DND-41 (cell line): ENCODE results near the gene RBM42.
"Not testable (repeated sequence)": the region's sequence is repeated elsewhere in the genome, so short reads cannot be mapped to it uniquely, and the experiment has no call there.

Experiments used
- ATAC-seq: fragments of 200-7000 bp; cut with Tn5 transposase; 3 replicates; pipeline ENCODE4 v1.9.1; 2021; ENCODE audit warnings: low read depth; ENCODE audit not compliant: insufficient read depth
- DNase-seq: peaks from one replicate; pipeline ENCODE4 v3.0.0-alpha.2; 2020
- H2AFZ ChIP-seq: 2 replicates; pipeline ENCODE4 v1.6.0; 2012; ENCODE audit warnings: low read depth, low read length
- H3K27ac ChIP-seq: 2 replicates; pipeline ENCODE4 v1.5.1; 2012; ENCODE audit warnings: low read length, inconsistent platforms
- H3K27me3 ChIP-seq: fragments of 200-600 bp; sonication (generic); 2 replicates; pipeline ENCODE4 v1.6.0; 2012; ENCODE audit warnings: low read length, mild to moderate bottlenecking, inconsistent platforms; ENCODE audit not compliant: insufficient read depth, poor library complexity
- H3K36me3 ChIP-seq: 2 replicates; pipeline ENCODE4 v1.5.1; 2012; ENCODE audit warnings: low read length, inconsistent platforms; ENCODE audit not compliant: insufficient read depth
- H3K4me1 ChIP-seq: 2 replicates; pipeline ENCODE4 v1.5.1; 2012; ENCODE audit warnings: mild to moderate bottlenecking, low read length; ENCODE audit not compliant: insufficient read depth
- H3K4me2 ChIP-seq: 2 replicates; pipeline ENCODE4 v1.6.0; 2012; ENCODE audit warnings: mild to moderate bottlenecking, moderate library complexity, low read length, inconsistent platforms; ENCODE audit not compliant: insufficient read depth
- H3K4me3 ChIP-seq, 2 experiments: fragments of 200-600 bp in 1 of 2; shearing (Covaris generic) in 1 of 2; 2 replicates each; pipeline ENCODE4 v1.5.1; 2012 to 2016; ENCODE audit warnings: inconsistent platforms in 2 of 2, low read length in 2 of 2, mild to moderate bottlenecking in 2 of 2, low read depth in 1 of 2, moderate library complexity in 1 of 2
- H3K79me2 ChIP-seq: 2 replicates; pipeline ENCODE4 v1.6.0; 2012; ENCODE audit warnings: low read length, inconsistent platforms; ENCODE audit not compliant: insufficient read depth
- H3K9ac ChIP-seq: 2 replicates; pipeline ENCODE4 v1.6.0; 2012; ENCODE audit warnings: low read depth, mild to moderate bottlenecking, inconsistent platforms, low read length, moderate library complexity
- H3K9me3 ChIP-seq: 2 replicates; pipeline ENCODE4 v1.5.1; 2012; ENCODE audit warnings: low read length, moderate library complexity, mild to moderate bottlenecking, inconsistent platforms; ENCODE audit not compliant: insufficient read depth, severe bottlenecking
- H4K20me1 ChIP-seq: 2 replicates; pipeline ENCODE4 v1.6.0; 2012; ENCODE audit warnings: low read length; ENCODE audit not compliant: insufficient read depth
- EZH2 ChIP-seq: IDR thresholded peaks from 3 replicates; pipeline ENCODE4 v1.6.1; 2012; ENCODE audit warnings: borderline replicate concordance, low read depth, mild to moderate bottlenecking, moderate library complexity, low read length, inconsistent platforms; ENCODE audit not compliant: severe bottlenecking
- TF ChIP-seq, protein P1 (sequence below): IDR thresholded peaks from 2 replicates; pipeline ENCODE4 v1.5.1; 2012; ENCODE audit warnings: borderline replicate concordance, low read length, moderate library complexity, mild to moderate bottlenecking; ENCODE audit not compliant: poor library complexity, severe bottlenecking; ENCODE audit errors: extremely low read depth

RBM42 gene

DNA sequence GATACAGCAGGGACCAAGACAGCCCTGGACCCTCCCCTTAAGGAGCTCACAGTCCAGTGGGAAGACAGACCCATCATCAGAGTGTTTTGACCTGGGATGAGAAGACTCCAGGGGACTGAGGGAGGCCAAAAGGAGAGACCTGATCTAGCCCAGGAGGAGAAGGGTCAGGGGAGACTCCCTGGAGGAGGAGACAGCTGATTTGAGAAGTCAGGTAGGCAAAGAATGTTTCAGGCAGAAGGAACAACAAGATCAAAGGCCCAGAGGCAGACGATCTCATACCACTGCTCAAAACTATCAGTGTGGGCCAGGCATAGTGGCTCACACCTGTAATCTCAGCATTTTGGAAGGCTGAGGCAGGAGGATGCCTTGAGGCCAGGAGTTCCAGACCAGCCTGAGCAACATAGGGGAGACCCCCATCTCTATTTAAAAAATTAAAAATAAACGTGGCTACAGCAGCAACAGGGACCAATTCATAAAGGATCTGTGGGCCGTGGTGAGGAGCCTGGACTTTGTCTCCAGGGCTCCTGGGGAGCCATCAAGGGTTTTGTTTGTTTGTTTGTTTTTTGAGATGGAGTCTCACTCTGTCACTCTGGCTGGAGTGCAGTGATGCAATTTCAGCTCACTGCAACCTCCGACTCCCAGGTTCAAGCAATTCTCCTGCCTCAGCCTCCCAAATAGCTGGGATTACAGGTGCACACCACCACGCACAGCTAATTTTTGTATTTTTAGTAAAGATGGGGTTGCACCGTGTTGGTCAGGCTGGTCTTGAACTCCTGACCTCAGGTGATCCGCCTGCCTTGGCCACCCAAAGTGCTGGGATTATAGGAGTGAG, 17.1 kb downstream of the RBM42 start:
- Histone ChIP-seq H3K9me3 (no peaks in the 10 kb centered on the region), H3K4me2 (peak overlapping the region; percentile 83), H2AFZ (peak overlapping the region; percentile 79), H3K79me2 (peaks cover 28% of the 10 kb centered on the region), H3K9ac (peak overlapping the region; percentile 69), H3K4me3 (peak overlapping the region in 1 of 2 experiments; percentile 85; a peak in 1 of 4 replicates), H3K27me3 (no peaks in the 10 kb centered on the region), H3K27ac (peak overlapping the region; percentile 71), H3K36me3 (peaks cover 9% of the 10 kb centered on the region), H3K4me1 (peaks cover 72% of the 10 kb centered on the region), H4K20me1 (peaks cover 7% of the 10 kb centered on the region; the same call in 1 of the 2 replicates)
- ATAC-seq = no peak
- DNase-seq = no peak
- no peak for TF ChIP-seq EZH2
- TF ChIP-seq, protein P1, sequence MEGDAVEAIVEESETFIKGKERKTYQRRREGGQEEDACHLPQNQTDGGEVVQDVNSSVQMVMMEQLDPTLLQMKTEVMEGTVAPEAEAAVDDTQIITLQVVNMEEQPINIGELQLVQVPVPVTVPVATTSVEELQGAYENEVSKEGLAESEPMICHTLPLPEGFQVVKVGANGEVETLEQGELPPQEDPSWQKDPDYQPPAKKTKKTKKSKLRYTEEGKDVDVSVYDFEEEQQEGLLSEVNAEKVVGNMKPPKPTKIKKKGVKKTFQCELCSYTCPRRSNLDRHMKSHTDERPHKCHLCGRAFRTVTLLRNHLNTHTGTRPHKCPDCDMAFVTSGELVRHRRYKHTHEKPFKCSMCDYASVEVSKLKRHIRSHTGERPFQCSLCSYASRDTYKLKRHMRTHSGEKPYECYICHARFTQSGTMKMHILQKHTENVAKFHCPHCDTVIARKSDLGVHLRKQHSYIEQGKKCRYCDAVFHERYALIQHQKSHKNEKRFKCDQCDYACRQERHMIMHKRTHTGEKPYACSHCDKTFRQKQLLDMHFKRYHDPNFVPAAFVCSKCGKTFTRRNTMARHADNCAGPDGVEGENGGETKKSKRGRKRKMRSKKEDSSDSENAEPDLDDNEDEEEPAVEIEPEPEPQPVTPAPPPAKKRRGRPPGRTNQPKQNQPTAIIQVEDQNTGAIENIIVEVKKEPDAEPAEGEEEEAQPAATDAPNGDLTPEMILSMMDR = no peak

DNA sequence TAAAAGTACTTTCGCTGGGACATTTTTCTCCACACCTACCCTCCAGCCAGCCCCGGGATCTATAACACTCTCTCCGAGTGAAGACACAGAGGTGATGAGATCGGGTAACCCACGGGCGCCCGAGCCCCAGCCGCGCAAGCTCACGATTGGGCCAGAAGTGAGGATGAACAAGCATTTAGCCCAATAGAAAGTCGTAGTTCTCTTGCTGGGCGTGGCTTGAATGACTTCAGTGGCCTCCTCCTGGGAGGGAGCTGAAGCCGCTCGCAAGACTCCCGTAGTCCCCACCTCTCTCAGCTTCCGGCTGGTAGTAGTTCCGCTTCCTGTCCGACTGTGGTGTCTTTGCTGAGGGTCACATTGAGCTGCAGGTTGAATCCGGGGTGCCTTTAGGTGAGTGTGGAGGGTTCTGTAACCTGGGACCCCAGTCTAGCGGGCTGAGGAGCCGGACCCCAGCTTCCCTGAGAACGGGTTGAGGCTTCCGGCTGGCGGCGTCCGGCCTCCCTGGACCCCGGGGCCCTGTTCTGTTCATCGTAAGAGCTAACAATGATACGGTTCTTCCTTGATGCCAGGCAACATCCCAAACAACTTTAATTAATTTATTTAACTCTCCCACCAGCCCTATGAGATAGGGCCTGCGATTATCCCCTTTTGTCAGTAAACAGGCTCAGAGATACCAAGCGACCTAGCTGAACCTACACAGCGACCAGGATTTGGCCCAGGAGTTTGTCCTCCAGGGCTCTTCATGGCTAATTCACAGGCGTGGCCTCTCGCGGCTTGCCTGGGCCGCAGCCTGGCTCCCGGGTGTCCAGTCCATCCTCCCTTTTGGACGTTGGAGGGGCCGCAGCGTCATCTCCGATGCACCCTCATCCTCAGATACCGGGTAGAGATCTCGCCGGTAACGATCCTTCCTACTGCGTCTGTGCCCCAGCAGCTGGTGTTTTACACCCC, 19.5 kb downstream of the RBM42 start, which contains the start of gene COX6B1:
Gene COX6B1, plus strand, starts transcription at position 307 of the 945 bp plus-strand sequence. CDS start 2,921 bp downstream, outside the sequence.
- Histone ChIP-seq H3K4me1 (peaks cover 65% of the 10 kb centered on the region), H3K27me3 (no peaks in the 10 kb centered on the region), H3K9ac (peak within 1 kb of the TSS; percentile 74), H3K36me3 (peaks cover 21% of the 10 kb centered on the region), H3K79me2 (peaks cover 36% of the 10 kb centered on the region), H3K9me3 (no peaks in the 10 kb centered on the region), H4K20me1 (peaks cover 7% of the 10 kb centered on the region; the same call in 1 of the 2 replicates), H3K27ac (peak within 1 kb of the TSS; percentile 88), H2AFZ (peak within 1 kb of the TSS; percentile 87), H3K4me2 (peak within 1 kb of the TSS; percentile 94), H3K4me3 (peak within 1 kb of the TSS; percentile 90 to 92)
- ATAC-seq (peak; percentile 75), DNase-seq (peak; percentile 97)
- TF ChIP-seq, protein P1 = no peak
- TF ChIP-seq EZH2 = no peak

DNA sequence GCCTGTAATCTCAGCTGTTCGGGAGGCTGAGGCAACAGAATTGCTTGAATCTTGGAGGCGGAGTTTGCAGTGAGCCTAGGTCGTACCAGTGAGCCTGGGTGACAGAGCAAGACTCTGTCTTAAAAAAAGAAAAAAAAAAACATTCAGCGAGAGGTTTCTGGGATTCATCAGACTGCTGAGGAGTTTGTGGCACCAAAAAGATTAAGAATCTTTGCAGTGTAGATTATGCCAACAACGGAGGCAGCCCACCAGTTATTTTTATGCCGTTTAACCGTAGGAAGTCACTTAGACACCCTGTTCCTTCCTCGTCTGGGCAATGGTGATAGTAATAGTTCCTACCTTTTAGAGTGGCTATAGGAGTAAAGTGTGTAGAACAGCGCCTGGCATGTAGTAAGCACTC, 21.7 kb downstream of the RBM42 start:
- peaks cover 40% of the 10 kb centered on the region for H3K79me2 ChIP-seq
- peaks cover 42% of the 10 kb centered on the region for H3K4me1 ChIP-seq
- no peak overlapping the region for H3K27ac ChIP-seq
- no peak overlapping the region for H2AFZ ChIP-seq
- ATAC-seq (no peak), DNase-seq (no peak)
- H3K4me2 ChIP-seq = peak overlapping the region; percentile 34; the same call in 1 of the 2 replicates
- no peaks in the 10 kb centered on the region for H3K27me3 ChIP-seq
- no peaks in the 10 kb centered on the region for H3K9me3 ChIP-seq
- peaks cover 39% of the 10 kb centered on the region for H3K36me3 ChIP-seq
- H3K4me3 ChIP-seq = no peak overlapping the region
- no peak overlapping the region for H3K9ac ChIP-seq
- peaks cover 8% of the 10 kb centered on the region; the same call in 1 of the 2 replicates for H4K20me1 ChIP-seq
- TF ChIP-seq, protein P1 = no peak
- no peak for TF ChIP-seq EZH2

DNA sequence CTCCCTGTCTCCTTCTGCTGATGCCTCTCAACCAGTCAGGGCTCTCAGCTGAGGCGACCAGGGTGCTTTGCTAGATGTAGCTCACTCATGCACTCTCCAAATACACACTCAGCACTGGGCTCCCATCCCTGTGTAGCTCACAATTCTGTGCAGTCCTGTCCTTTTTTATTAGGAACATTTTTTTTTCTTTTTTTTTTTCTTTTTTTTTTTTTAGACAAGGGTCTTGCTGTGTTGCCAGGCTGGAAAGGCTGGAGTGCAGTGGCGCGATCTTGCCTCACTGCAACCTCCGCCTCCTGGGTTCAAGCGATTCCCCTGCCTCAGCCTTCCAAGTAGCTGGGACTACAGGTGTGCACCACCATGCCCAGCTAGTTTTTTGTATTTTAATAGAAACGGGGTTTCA, 26.0 kb downstream of the RBM42 start:
- H3K4me3 ChIP-seq, ATAC-seq, H3K4me2 ChIP-seq, H2AFZ ChIP-seq, DNase-seq, H4K20me1 ChIP-seq, H3K27me3 ChIP-seq, H3K9ac ChIP-seq, H3K9me3 ChIP-seq, H3K27ac ChIP-seq: not testable (repeated sequence)
- Histone ChIP-seq H3K4me1 (peaks cover 14% of the 10 kb centered on the region; the same call in 1 of the 2 replicates), H3K36me3 (peaks cover 74% of the 10 kb centered on the region), H3K79me2 (peaks cover 23% of the 10 kb centered on the region)
